HG03575 (cell line): ENCODE data around the gene SLC9A5.

Experiments
- ATAC-seq: cut with Tn5 transposase; IDR thresholded peaks from one replicate; pipeline ENCODE4 v1.9.1; 2021; ENCODE audit not compliant: unreplicated experiment, insufficient number of reproducible peaks, low FRiP score; ENCODE audit errors: extremely low read depth

SLC9A5 gene

GRCh38 chr16:67236563-67237395 is 12.0 kb upstream of the SLC9A5 start:
- ATAC-seq, result no peak

- no peak for ATAC-seq
Observed at GRCh38 chr16:67237396-67238277, 11.1 kb upstream of the SLC9A5 start.

DNA sequence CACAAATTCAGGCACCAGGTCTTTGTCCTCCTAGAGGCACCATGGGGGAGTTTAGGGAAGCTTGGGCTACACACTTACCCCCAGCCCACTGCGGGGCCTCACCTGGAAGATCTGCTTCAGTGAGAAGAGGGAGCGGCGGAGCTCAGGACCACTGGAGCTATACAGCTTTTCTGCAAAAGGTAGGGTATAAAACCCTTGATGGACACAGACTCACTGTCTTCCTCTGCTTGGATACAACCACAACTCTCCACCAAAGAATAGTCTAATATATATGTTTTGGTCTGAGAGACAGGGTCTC is 10.6 kb upstream of the SLC9A5 start:
- ATAC-seq, result no peak

- no peak for ATAC-seq
Observed at GRCh38 chr16:67238806-67239470, 9.8 kb upstream of the SLC9A5 start.

DNA sequence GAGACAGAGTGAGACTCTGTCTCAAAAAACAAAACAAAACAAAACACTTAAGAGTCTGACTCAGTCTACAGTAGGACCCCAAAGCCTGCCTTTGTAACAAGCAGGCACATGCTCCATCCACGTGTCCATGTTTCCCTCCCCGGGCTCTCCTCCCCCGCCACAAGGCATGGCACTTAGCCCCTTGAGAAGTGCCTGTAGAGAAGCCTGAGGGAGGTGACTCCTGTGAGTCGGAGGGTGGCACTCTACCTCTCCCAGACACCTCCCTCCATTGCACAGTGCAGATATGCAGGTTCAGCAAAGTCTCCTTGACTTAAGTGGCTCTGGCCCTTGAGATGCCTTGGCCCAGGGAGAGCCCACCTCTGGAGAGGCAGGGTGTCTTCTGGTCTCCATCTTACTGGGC is 8.3 kb upstream of the SLC9A5 start:
- no peak for ATAC-seq

DNA sequence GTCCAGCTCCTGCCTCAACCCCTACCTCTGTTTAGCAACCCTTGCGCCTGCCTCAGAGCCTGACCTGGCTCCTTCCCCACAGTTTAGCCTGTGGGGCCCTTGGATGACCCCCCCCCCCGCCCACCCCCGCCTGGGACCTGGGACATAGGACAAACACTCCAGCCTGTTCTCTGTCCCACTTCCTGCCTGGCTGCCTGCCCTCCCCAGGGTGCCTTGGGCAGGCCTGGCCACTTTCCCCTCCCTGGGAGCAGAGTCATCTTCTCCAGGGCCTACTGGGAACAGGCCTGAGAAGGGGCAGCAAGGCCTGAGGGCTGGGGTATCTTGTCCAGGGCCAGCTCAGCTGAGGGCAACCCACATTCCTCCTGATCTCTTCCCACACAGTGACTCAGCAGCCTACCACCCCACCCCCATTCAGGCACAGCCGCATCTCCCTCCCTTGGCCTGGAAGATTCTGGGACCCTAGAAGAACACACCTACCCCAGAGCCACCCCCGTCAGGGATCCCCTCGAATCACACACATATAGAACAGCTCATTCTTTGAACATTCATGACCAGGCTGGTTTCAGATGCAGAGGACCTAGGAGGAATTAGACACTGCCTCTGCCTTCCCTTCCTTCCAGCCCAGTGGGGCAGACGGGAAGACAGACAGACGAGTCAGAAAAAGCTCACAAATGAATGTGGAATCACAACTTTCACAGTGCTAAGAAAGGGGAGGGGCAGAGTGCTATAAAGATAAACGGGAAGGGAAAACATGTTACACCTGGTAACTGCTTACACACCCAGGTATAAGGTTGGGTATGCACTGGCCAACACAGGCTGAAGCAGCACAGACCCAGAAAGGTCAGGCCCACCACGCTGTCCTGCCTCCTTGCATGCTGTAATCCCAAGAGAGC is 7.5 kb upstream of the SLC9A5 start:
- ATAC-seq, result no peak

DNA sequence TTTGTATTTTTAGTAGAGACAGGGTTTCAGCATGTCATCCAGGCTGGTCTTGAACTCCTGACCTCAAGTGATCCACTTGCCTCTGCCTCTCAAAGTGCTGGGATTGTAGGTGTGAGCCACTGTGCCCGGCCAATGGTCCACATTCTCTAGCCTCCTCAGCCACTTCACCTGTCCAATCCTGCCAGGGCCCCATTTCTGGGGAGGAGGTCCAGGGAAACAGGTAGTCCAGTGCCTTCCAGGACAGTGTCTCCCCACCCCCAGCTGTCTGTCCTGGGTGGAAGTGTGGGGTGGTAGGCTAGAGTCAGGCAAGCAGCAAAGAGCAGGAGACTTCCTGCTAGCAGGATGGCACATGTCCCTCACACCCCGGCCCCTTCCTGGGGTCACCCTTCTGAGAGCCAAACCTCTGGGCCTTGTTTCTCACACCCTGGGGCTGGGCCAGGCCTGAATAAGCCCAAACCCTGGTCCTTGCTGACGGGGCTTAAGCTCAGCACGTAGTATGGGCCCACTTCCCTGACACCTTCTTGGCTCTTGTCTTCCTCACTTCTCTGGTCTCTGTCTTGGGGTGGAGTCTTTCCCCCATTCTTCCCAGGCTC is 6.5 kb upstream of the SLC9A5 start:
- ATAC-seq, result no peak

GRCh38 chr16:67243481-67243880 is 5.3 kb upstream of the SLC9A5 start:
- no peak for ATAC-seq

GRCh38 chr16:67244387-67245185 is 4.2 kb upstream of the SLC9A5 start:
- peak; percentile 32 for ATAC-seq

DNA sequence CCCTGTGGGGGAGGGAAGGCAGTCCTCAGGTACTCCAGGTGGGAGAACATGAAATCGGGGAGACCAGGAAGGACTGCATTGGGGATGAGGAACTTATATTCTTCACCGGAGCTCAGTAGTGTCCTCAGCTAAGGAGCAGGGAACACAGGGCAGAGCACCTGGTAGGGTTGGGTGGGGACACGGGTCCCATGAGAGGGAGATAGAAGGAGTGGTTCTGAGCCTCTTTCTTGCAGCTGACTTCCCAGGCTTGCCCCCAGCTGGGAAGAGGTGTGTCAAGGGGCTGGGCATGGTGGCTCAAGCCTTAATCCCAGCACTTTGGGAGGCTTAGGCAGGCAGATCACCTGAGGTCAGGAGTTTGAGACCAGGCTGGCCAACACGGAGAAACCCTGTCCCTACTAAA is 3.6 kb upstream of the SLC9A5 start:
- ATAC-seq, result no peak

DNA sequence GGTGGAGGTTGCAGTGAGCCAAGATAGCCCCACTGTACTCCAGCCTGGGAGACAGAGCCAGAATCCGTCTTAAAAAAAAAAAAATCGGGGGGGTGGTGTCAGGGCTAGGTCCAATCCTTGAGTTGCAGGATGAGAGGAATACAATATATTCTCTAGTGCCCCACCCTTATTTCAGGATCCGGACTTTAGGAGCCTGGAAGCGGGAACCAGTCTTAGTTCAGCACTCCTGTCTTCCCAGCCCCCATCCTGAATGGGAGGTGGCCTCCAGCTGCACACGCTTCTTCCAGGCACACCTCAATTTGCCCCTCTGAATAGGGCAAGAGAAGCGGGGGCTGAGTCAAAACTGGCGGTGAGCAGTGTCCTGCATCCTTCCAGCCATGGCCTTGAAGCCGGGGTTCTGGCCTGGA is 3.1 kb upstream of the SLC9A5 start:
- ATAC-seq, result no peak

DNA sequence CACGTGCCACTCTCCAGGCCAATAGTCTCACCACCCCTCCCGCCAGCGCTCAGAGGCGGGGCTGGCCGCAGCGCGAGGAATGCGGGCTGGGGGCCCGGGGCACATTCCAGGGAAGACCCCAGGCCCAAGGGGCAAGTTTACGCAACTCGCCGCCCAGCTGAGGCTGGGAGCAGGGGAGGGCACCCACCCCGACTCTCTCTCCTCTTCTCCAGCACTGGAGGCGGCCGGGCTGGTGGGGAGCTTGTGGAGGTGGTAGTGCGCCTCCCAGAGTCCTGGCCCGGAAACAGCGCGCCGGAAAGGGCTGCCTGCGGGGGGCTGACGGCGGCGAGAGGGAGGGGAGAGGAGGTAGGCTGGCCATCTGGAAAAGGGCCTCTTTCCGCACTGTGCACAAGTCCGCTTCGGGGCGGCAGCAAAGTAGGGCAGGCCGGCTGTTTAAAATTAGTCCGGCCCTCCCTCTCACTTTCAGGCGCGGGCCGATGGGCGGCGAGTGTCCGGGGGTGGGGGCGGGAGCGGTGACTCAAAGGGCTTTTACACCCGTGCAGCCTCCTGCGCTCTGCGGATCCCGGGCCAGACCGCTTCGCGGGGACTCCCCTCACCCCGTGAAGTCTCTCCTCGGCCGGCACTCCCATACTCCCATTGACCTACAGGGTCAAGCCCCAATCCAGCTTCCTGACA is 2.6 kb upstream of the SLC9A5 start:
- no peak for ATAC-seq

DNA sequence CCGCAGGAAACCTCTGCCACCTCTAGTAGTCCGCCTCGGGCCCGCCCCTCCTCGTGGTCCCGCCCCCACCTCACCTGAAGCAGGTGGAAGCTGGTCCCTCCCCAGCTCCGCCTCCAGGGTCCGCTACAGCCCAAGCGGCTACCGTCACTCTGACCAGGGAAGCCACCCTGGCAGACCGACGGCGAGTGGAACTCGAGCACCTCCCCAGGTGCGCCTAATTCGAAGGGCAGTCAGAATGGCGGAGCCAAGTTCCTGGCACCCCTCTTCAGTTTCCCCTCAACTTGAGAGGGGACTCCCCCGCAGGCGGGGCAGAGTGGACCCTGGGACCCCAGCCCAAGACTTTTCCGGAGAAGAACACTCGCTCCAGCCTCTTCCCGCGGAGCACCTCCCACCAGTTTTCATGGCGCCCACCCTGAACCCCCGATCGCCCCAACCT is 2.0 kb upstream of the SLC9A5 start:
- no peak for ATAC-seq

DNA sequence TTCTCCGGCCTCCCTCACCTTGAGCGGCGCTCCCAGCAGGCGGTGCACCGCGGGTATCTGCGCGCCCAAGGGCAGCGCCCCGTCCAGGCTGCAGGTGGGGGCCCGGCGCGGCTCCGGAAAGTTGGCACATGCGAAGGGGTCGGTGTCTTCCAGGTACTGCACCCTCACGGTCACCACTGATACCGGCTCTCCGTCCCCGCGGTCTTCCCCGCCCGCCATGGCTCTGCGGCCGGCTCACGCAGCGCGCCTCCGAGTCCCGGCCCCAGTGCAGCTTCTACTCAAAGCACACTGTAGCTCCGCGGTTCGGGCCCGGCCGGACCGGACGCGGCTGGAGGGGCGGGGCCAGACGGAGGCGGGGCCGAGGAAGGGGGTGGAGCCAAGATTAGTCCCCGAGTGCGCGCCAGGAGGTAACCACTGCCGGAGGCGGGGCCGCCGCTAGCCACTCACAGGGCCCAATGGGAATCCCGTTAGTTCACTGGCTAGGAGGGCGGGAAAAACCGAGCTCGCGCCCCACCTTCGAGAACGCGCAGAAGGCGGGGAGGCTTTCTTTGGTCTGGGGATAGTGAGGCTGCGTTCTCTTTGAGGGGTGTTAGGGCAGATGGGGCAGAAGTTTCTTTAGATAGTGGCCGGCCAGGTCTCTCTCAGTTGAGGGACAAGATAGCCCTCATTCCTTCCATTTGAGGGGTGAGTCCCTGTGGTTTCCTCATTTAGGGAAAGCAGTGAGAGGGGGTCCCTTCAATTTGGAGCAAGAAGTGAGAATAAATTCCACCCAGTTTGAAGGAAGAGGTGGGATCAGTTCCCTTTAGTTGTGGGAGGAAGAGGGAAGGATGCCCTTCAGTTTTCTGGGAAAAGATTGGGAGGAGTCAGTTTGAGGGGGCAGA is 1.3 kb upstream of the SLC9A5 start, which contains the start of gene FHOD1:
Gene FHOD1 (minus strand): TSS at position 290 of the 881 bp plus-strand sequence. CDS start 71 bp downstream, at position 219.
- ATAC-seq, result no peak

DNA sequence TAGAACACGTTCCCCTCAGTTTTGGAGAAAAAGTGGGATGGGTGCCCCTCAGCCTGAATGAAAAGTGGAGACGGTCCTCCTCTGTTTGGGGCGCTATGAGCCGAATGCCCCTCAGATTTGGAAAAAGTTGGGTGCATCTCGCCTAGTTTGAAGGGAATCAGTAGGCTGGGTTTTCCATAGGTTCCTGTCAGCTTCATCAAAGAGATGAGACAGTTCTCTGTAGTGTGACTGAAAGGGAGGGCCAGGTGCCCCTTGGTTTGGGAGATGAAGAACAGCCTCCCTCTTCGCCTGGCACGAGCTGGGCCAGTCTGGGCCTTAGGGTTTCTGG is 742 bp upstream of the SLC9A5 start:
- no peak for ATAC-seq
